ENCODE measurements around the gene PELI1.

PELI1 gene

GRCh38 chr2:64063454-64063853 is 80.8 kb downstream of the PELI1 start:
- DNase-seq (ENCODE audit: extremely low read depth, low read depth) = no peak
- TF ChIP-seq CTCF (IDR thresholded peaks at IDR 0.05; ENCODE audit: low read depth, low read length, missing control alignments) = no peak
- no peak overlapping the region for H3K4me3 ChIP-seq (replicated peaks; ENCODE audit: low read depth, low read length)

GRCh38 chr2:64062840-64063239 is 81.4 kb downstream of the PELI1 start:
- H3K4me3 ChIP-seq (replicated peaks; ENCODE audit: low read depth, low read length) = no peak overlapping the region
- no peak for TF ChIP-seq CTCF (IDR thresholded peaks at IDR 0.05; ENCODE audit: low read depth, low read length, missing control alignments)
- no peak for DNase-seq (ENCODE audit: extremely low read depth, low read depth)

GRCh38 chr2:64059270-64059669 is 85.0 kb downstream of the PELI1 start:
- no peak for TF ChIP-seq CTCF (IDR thresholded peaks at IDR 0.05; ENCODE audit: low read depth, low read length, missing control alignments)
- no peak for DNase-seq (ENCODE audit: extremely low read depth, low read depth)
- no peak overlapping the region for H3K4me3 ChIP-seq (replicated peaks; ENCODE audit: low read depth, low read length)

- DNase-seq (ENCODE audit: extremely low read depth, low read depth) = no peak
- TF ChIP-seq CTCF (IDR thresholded peaks at IDR 0.05; ENCODE audit: low read depth, low read length, missing control alignments) = no peak
- no peak overlapping the region for H3K4me3 ChIP-seq (replicated peaks; ENCODE audit: low read depth, low read length)
Observed at GRCh38 chr2:64056021-64056420, 88.2 kb downstream of the PELI1 start.

GRCh38 chr2:64054161-64054915 is 89.9 kb downstream of the PELI1 start:
- no peak overlapping the region for H3K4me3 ChIP-seq (replicated peaks; ENCODE audit: low read depth, low read length)
- no peak for DNase-seq (ENCODE audit: extremely low read depth, low read depth)

GRCh38 chr2:64052463-64053241 is 91.6 kb downstream of the PELI1 start:
- TF ChIP-seq CTCF (IDR thresholded peaks at IDR 0.05; ENCODE audit: low read depth, low read length, missing control alignments) = no peak
- DNase-seq (ENCODE audit: extremely low read depth, low read depth) = no peak
- no peak overlapping the region for H3K4me3 ChIP-seq (replicated peaks; ENCODE audit: low read depth, low read length)

More at GRCh38 chr2:64054161-64054915, 89.9 kb downstream of the PELI1 start:
- no peak for TF ChIP-seq CTCF (IDR thresholded peaks at IDR 0.05; ENCODE audit: low read depth, low read length, missing control alignments)

Data from HFF-Myc (cell line).